Activated naive CD8-positive, alpha-beta T cell treated with anti-CD3 and anti-CD28 coated beads, Interleukin-2, amount 10 ng/mL, durations not matched to agents 7 days and 5 days (primary cell): Measurements from ENCODE around the gene TBL1XR1. TPM values are rescaled to one million over a fixed set of nuclear protein-coding genes. Genes with fewer than 3 reads are reported as not detected.

Experiments
- ATAC-seq: fragments of 150-1000 bp; cut with Tn5 transposase; one replicate; pipeline ENCODE4 v1.10.0; 2021; ENCODE audit warnings: low read depth, moderate library complexity
- POLR2A ChIA-PET: fragments of 350-600 bp; sonication (Branson Sonifier 250); formaldehyde crosslinking; loops from one replicate; lab custom pipeline; 2021; ENCODE audit warnings: antibody characterized with exemption; lab: Charles Lee
- DNase-seq: peaks from one replicate; pipeline ENCODE4 v3.0.0; 2021
- H3K27ac Mint-ChIP-seq: one replicate; pipeline ENCODE4 v1.8.0; 2022; ENCODE audit warnings: mild to moderate bottlenecking, mixed read lengths
- H3K27me3 Mint-ChIP-seq: one replicate; pipeline ENCODE4 v1.8.0; 2022; ENCODE audit warnings: mild to moderate bottlenecking, moderate library complexity, mixed read lengths
- H3K36me3 Mint-ChIP-seq: one replicate; pipeline ENCODE4 v1.8.0; 2021; ENCODE audit warnings: mild to moderate bottlenecking, mixed read lengths
- H3K4me1 Mint-ChIP-seq: one replicate; pipeline ENCODE4 v1.8.0; 2021; ENCODE audit warnings: mixed read lengths
- H3K4me3 Mint-ChIP-seq: one replicate; pipeline ENCODE4 v1.8.0; 2022; ENCODE audit warnings: mild to moderate bottlenecking, moderate library complexity, mixed read lengths
- H3K9me3 Mint-ChIP-seq: one replicate; pipeline ENCODE4 v1.8.0; 2021; ENCODE audit warnings: mixed read lengths
- total RNA-seq, 2 experiments: library from RNA; stranded (reverse); gene quantifications; one replicate each; pipeline ENCODE4 v1.2.3, GENCODE V29; 2021

The TBL1XR1 gene
- total RNA-seq, 2 experiments from 2014 or later = 176 TPM

- no peak overlapping the region for H3K4me3 Mint-ChIP-seq
- peaks cover 28% of the 10 kb centered on the region for H3K36me3 Mint-ChIP-seq
- H3K4me1 Mint-ChIP-seq = peaks cover 16% of the 10 kb centered on the region
- no peak overlapping the region for H3K27ac Mint-ChIP-seq
- DNase-seq = no peak
- peaks cover 3% of the 10 kb centered on the region for H3K9me3 Mint-ChIP-seq
- ATAC-seq = no peak
- POLR2A ChIA-PET = no interaction called here
- H3K27me3 Mint-ChIP-seq = no peaks in the 10 kb centered on the region
These were observed 94.7 kb downstream of the TBL1XR1 start for GRCh38 chr3:177102553-177102952.

- Mint-ChIP-seq H3K27ac (no peak overlapping the region), H3K27me3 (no peaks in the 10 kb centered on the region), H3K4me3 (peak overlapping the region; percentile 36), H3K36me3 (peaks cover 53% of the 10 kb centered on the region), H3K9me3 (peaks cover 11% of the 10 kb centered on the region), H3K4me1 (peaks cover 5% of the 10 kb centered on the region)
- DNase-seq (no peak), ATAC-seq (no peak)
- POLR2A ChIA-PET = no interaction called here
These were observed 98.7 kb downstream of the TBL1XR1 start for GRCh38 chr3:177098551-177098950.

DNA sequence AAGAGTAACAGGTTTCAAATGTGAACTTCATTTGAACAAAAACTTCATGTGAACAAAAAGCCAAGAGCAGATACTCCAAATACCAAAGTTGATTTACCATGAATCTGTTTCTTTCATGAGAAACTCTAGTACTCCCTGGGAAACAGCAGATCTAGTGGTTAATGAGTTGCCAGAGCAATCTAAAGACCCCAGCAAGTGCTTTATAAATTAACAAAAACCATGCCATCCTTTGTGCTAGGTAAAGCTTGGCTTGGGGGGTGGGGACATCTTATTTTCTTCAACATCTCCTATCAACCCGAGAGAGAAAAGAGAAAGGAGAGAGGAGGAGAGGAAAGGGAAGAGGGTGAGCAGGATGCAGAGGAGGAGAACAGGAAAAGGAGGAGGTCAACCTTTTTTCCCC is 100.7 kb downstream of the TBL1XR1 start:
- Mint-ChIP-seq H3K4me3 (no peak overlapping the region), H3K36me3 (peaks cover 66% of the 10 kb centered on the region), H3K27me3 (no peaks in the 10 kb centered on the region), H3K9me3 (peaks cover 16% of the 10 kb centered on the region), H3K27ac (no peak overlapping the region), H3K4me1 (peaks cover 3% of the 10 kb centered on the region)
- POLR2A ChIA-PET = no interaction called here
- ATAC-seq (no peak), DNase-seq (no peak)

DNA sequence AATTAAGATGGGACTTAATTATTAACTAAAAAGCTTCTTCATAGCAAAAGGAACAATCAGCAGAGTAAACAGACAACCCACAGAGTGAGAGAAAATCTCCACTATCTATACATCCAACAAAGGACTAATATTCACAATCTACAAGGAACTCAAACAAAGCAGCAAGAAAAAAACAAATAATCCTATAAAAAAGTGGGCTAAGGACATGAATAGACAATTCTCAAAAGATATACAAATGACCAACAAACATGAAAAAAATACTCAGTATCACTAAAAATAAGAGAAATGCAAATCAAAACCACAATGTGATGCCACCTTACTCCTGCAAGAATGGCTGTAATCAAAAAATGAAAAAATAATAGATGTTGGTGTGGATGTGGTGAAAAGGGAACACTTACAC is 103.3 kb downstream of the TBL1XR1 start:
- Mint-ChIP-seq H3K4me1 (peaks cover 10% of the 10 kb centered on the region), H3K4me3 (no peak overlapping the region)

DNA sequence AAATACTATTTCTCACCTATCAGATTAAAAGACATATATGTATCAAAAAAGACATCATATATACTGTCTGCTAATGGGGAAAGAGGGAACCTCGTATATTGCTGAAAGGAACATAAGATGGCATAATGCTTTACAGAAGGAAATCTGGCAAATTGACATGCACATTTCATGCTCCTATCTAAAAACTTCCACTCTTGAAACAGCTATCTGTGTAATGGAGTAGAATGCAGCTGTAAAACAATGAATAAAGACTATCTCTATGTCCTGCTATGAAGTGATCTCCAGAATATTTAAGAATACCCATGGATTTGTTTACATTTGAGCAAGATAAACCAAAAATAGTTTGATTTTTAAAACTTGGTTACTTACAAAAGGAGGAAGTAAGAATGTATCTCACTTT is 107.4 kb downstream of the TBL1XR1 start:
- POLR2A ChIA-PET = no interaction called here
- Mint-ChIP-seq H3K27ac (no peak overlapping the region), H3K36me3 (peaks cover 66% of the 10 kb centered on the region), H3K27me3 (no peaks in the 10 kb centered on the region), H3K9me3 (peaks cover 16% of the 10 kb centered on the region), H3K4me1 (peaks cover 25% of the 10 kb centered on the region), H3K4me3 (no peak overlapping the region)
- no peak for DNase-seq
- ATAC-seq = no peak

More for the DNA sequence above, 103.3 kb downstream of the TBL1XR1 start:
- H3K9me3 Mint-ChIP-seq = peaks cover 20% of the 10 kb centered on the region
- no peak for DNase-seq
- no peak for ATAC-seq
- H3K36me3 Mint-ChIP-seq = peaks cover 71% of the 10 kb centered on the region
- H3K27ac Mint-ChIP-seq = no peak overlapping the region
- H3K27me3 Mint-ChIP-seq = no peaks in the 10 kb centered on the region
- POLR2A ChIA-PET = no interaction called here

GRCh38 chr3:177089110-177089509 is 108.2 kb downstream of the TBL1XR1 start:
- Mint-ChIP-seq H3K9me3 (peaks cover 21% of the 10 kb centered on the region), H3K27me3 (no peaks in the 10 kb centered on the region), H3K36me3 (peaks cover 66% of the 10 kb centered on the region), H3K4me3 (no peak overlapping the region), H3K4me1 (peaks cover 29% of the 10 kb centered on the region), H3K27ac (no peak overlapping the region)
- no peak for DNase-seq
- ATAC-seq = no peak
- POLR2A ChIA-PET = no interaction called here

GRCh38 chr3:177085794-177086193 is 111.5 kb downstream of the TBL1XR1 start:
- DNase-seq = no peak
- peaks cover 28% of the 10 kb centered on the region for H3K4me1 Mint-ChIP-seq
- H3K27ac Mint-ChIP-seq = no peak overlapping the region
- POLR2A ChIA-PET = no interaction called here
- no peak overlapping the region for H3K4me3 Mint-ChIP-seq
- H3K36me3 Mint-ChIP-seq = peaks cover 42% of the 10 kb centered on the region
- no peaks in the 10 kb centered on the region for H3K27me3 Mint-ChIP-seq
- ATAC-seq = no peak
- peaks cover 6% of the 10 kb centered on the region for H3K9me3 Mint-ChIP-seq

DNA sequence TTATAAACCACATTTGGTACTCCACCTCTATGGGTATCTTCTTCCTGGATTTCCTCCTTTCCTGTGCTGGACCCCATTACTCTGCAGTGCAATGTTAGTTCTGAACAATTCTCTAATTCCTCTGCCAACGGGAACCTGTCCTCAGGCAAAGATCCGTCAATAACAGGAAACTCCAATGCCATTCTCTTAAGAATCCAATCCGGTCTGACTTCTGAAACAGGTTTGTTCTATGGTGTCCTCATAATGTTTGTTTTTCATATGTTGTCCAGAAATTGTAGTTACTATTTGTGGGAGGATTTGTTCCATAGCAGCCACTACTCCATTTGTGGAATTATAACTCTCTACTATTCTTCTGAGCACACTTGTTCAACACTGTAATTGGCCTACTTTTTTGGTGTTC is 112.7 kb downstream of the TBL1XR1 start:
- ATAC-seq = no peak
- H3K4me1 Mint-ChIP-seq = peaks cover 25% of the 10 kb centered on the region
- H3K27ac Mint-ChIP-seq = no peak overlapping the region
- POLR2A ChIA-PET = no interaction called here
- H3K27me3 Mint-ChIP-seq = no peaks in the 10 kb centered on the region
- peaks cover 6% of the 10 kb centered on the region for H3K9me3 Mint-ChIP-seq
- no peak overlapping the region for H3K4me3 Mint-ChIP-seq
- DNase-seq = no peak
- peaks cover 38% of the 10 kb centered on the region for H3K36me3 Mint-ChIP-seq

DNA sequence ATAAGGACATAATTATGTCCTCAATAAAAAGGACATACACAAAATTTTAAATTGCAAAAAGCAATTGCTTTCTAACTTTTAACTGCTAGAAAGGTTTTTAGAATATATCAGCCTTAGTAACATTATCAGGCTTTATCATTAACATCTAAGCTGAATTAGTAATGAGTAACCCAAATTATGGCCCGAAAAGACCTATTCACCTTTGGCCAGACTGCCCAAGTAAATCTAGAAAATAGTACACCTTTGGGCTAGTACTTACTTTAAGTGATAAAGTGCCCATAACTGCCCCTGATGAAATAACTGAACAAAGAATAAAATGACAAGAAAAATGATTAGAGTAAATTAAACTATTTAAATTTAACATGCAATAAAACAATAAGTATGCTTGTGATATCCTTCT is 117.2 kb downstream of the TBL1XR1 start:
- POLR2A ChIA-PET = no interaction called here

GRCh38 chr3:177079684-177080083 is 117.6 kb downstream of the TBL1XR1 start:
- Mint-ChIP-seq H3K27me3 (no peaks in the 10 kb centered on the region), H3K9me3 (peaks cover 5% of the 10 kb centered on the region), H3K4me1 (peaks cover 11% of the 10 kb centered on the region), H3K4me3 (no peak overlapping the region), H3K36me3 (peaks cover 43% of the 10 kb centered on the region), H3K27ac (no peak overlapping the region)
- ATAC-seq = no peak
- DNase-seq = no peak
- POLR2A ChIA-PET = no interaction called here

More for the DNA sequence above, 117.2 kb downstream of the TBL1XR1 start:
- H3K27ac Mint-ChIP-seq = no peak overlapping the region
- ATAC-seq = no peak
- peaks cover 6% of the 10 kb centered on the region for H3K9me3 Mint-ChIP-seq
- peaks cover 14% of the 10 kb centered on the region for H3K4me1 Mint-ChIP-seq
- H3K4me3 Mint-ChIP-seq = no peak overlapping the region
- peaks cover 45% of the 10 kb centered on the region for H3K36me3 Mint-ChIP-seq
- H3K27me3 Mint-ChIP-seq = no peaks in the 10 kb centered on the region
- no peak for DNase-seq

- no peak for ATAC-seq
- Mint-ChIP-seq H3K9me3 (no peaks in the 10 kb centered on the region), H3K4me3 (no peak overlapping the region), H3K4me1 (peaks cover 19% of the 10 kb centered on the region), H3K36me3 (peaks cover 38% of the 10 kb centered on the region), H3K27ac (no peak overlapping the region), H3K27me3 (no peaks in the 10 kb centered on the region)
- no peak for DNase-seq
- POLR2A ChIA-PET = no interaction called here
These were observed 125.7 kb downstream of the TBL1XR1 start for GRCh38 chr3:177071496-177072156.

DNA sequence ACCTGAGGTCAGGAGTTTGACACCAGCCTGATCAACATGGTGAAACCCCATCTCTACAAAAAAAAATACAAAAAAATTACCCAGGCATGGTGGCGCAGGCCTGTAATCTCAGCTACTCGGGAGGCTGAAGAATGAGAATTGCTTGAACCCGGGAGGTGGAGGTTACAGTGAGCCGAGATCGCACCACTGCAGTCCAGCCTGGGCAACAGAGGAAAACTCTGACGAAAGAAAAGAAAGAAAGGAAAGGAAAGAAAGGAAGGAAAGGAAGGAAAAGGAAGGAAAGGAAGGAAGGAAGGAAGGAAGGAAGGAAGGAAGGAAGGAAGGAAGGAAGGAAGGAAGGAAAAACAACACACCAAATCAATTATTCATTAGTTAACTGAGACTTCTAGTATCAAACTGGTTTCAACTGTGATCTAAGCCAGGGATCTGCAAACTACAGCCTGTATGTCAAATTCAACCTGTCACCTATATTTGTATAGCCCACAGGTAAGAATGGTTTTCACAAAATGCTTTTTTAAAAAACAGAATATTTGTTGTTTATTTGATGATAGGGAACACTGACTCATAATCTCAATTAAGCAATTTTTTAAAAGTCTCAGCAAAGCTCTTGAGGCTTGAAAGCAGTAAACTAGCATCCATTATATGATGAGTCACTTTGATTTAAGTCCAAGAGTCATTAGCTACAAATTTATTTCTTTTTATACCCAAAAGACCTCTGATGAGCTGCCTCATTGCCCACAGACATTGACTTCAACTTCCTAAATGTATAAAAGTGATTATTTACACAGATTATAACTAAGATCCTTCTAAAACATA is 127.6 kb downstream of the TBL1XR1 start:
- Mint-ChIP-seq H3K27ac (no peak overlapping the region), H3K36me3 (peaks cover 31% of the 10 kb centered on the region), H3K9me3 (no peaks in the 10 kb centered on the region), H3K4me1 (peaks cover 23% of the 10 kb centered on the region), H3K4me3 (no peak overlapping the region), H3K27me3 (no peaks in the 10 kb centered on the region)
- DNase-seq (no peak), ATAC-seq (no peak)
- POLR2A ChIA-PET = interaction anchor here (0.6 kb wide), 1 partner anchor 276 kb away, joined by 4 read pairs; no protein-coding TSS in a partner anchor

DNA sequence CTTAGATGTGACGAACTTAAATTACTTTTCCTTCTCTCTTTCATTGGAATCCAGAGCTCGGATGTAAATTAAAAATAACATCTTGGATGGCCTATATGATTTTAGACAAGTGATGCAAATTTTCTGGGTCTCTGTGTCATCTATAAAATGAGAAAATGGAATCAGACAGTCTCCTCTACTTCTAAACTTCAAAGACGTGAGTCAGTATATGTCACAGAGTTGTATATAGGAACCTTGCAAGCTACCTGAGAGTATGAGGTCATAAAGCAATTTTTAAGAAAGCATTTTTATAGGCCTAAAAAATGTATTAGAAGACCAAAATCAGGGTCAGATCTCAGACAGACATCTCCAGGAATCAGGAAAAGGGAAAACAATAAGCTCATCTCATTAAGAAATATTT is 128.3 kb downstream of the TBL1XR1 start:
- peaks cover 30% of the 10 kb centered on the region for H3K36me3 Mint-ChIP-seq
- no peak overlapping the region for H3K4me3 Mint-ChIP-seq
- no peaks in the 10 kb centered on the region for H3K27me3 Mint-ChIP-seq
- ATAC-seq (no peak), DNase-seq (no peak)
- no peaks in the 10 kb centered on the region for H3K9me3 Mint-ChIP-seq
- H3K27ac Mint-ChIP-seq = no peak overlapping the region
- POLR2A ChIA-PET = interaction anchor here (0.6 kb wide), 1 partner anchor 277 kb away, joined by 4 read pairs; no protein-coding TSS in a partner anchor
- H3K4me1 Mint-ChIP-seq = peaks cover 21% of the 10 kb centered on the region

GRCh38 chr3:177066068-177066467 is 131.2 kb downstream of the TBL1XR1 start:
- no peaks in the 10 kb centered on the region for H3K27me3 Mint-ChIP-seq
- POLR2A ChIA-PET = no interaction called here
- peaks cover 26% of the 10 kb centered on the region for H3K4me1 Mint-ChIP-seq
- no peaks in the 10 kb centered on the region for H3K9me3 Mint-ChIP-seq
- DNase-seq = no peak
- H3K36me3 Mint-ChIP-seq = peaks cover 32% of the 10 kb centered on the region
- no peak overlapping the region for H3K27ac Mint-ChIP-seq
- H3K4me3 Mint-ChIP-seq = no peak overlapping the region
- ATAC-seq = no peak
